ENCODE data around the gene ZNF317.

The ZNF317 gene

GRCh38 chr19:9205501-9206113 lies 65.4 kb downstream of the ZNF317 start:
- Histone ChIP-seq H3K9me3 (ENCODE audit: control insufficient read depth, insufficient read depth, low read length) (no peaks in the 10 kb centered on the region), H3K36me3 (ENCODE audit: insufficient read depth, low read length) (no peaks in the 10 kb centered on the region), H3K4me1 (ENCODE audit: insufficient read depth, low read length) (no peaks in the 10 kb centered on the region), H3K9ac (ENCODE audit: low read depth, low read length) (peak overlapping the region; percentile 36; the same call in 1 of the 2 replicates)

Measured in ES-I3 (cell line).